GM13976 (cell line): ENCODE measurements around the gene ENPP3.
"Not testable (repeated sequence)": the region's sequence is repeated elsewhere in the genome, so short reads cannot be mapped to it uniquely, and the experiment has no call there.

ENCODE experiments used
- DNase-seq: peaks from one replicate; pipeline ENCODE4 v3.0.0; 2012; ENCODE audit warnings: low spot score
- in situ Hi-C: fragments of 300-500 bp; cut with MboI; formaldehyde crosslinking; loops from one replicate; pipeline ENCODE4 v1.12.0; 2022; ENCODE audit warnings: low sequenced_read_pairs, mixed read lengths, inconsistent platforms; ENCODE audit not compliant: unreplicated experiment
- TF ChIP-seq, protein P1 (sequence below): IDR thresholded peaks from 2 replicates; pipeline ENCODE4 v1.5.1; 2012; ENCODE audit warnings: borderline replicate concordance, mild to moderate bottlenecking; ENCODE audit not compliant: insufficient read depth; ENCODE audit errors: extremely low read depth, missing control alignments, control extremely low read depth

ENPP3 gene

DNA sequence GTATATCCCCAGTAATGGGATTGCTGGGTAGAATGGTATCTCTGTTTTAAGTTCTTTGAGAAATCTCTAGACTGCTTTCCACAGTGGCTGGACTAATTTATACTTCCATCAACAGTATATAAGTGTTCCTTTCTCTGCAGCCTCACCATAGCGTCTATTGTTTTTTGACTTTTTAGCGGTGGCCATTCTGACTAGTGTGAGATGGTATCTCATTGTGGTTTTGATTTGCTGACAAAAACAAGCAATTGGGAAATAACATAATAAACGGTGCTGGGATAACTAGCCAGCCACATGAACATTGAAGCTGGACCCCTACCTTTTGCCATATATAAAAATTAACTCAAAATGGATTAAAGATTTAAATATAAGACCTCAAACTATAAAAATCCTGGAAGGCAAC, 49.9 kb downstream of the ENPP3 start:
- no peak for DNase-seq
- TF ChIP-seq, protein P1, sequence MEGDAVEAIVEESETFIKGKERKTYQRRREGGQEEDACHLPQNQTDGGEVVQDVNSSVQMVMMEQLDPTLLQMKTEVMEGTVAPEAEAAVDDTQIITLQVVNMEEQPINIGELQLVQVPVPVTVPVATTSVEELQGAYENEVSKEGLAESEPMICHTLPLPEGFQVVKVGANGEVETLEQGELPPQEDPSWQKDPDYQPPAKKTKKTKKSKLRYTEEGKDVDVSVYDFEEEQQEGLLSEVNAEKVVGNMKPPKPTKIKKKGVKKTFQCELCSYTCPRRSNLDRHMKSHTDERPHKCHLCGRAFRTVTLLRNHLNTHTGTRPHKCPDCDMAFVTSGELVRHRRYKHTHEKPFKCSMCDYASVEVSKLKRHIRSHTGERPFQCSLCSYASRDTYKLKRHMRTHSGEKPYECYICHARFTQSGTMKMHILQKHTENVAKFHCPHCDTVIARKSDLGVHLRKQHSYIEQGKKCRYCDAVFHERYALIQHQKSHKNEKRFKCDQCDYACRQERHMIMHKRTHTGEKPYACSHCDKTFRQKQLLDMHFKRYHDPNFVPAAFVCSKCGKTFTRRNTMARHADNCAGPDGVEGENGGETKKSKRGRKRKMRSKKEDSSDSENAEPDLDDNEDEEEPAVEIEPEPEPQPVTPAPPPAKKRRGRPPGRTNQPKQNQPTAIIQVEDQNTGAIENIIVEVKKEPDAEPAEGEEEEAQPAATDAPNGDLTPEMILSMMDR: no peak
- in situ Hi-C loops: no loop called here

DNA sequence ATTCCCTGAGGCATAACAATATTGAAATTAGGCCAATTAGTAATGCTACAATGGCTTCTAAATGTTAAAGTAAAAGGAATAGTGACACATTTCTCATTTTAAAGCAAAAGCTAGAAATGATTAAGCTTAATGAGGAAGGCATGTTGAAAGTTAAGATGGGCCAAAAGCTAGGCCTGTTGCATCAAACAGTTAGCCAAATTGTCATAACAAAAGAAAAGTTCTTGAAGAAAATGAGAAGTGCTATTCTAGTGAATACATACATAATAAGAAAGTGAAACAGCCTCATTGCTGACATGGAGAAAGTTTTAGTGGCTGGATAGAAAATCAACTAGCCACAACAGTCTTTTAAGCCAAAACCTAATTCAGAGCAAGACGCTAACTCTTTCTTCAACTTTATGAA, 51.2 kb downstream of the ENPP3 start:
- in situ Hi-C loops: no loop called here
- TF ChIP-seq, protein P1: no peak
- DNase-seq: no peak

DNA sequence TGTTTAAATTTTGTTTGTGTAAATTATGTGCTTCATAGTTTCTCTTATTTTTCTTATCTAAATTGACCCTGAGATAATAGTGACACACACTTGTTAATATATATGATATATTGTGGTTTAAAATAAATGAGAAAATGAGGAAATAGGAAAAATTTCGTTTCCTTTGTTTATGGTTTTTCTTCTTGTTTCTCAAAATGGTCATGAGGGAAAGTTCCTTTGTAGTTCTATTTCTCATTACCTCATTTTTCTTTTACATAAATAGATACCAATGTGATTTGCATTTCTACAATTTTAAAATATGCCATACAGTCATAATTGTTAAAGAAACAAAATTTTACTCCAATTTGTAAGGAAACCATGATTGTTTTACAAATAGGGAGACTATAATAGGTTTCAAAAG, 54.9 kb downstream of the ENPP3 start:
- no peak for DNase-seq
- TF ChIP-seq, protein P1: no peak
- in situ Hi-C loops: no loop called here

DNA sequence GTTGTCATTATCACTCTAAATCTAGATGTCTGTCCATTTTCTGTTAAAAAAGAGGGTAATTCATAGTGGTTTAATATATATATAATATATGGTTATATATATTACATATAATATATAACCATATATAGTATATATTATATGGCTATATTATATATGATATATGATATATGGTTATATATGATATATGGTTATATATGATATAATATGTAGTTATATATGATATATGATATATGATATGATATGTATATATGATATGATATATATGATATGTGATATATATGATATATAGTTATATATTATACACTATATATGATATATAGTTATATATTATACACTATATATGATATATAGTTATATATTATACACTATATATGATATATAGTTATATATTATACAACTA, 55.5 kb downstream of the ENPP3 start:
- no peak for DNase-seq
- in situ Hi-C loops: no loop called here
- TF ChIP-seq, protein P1: no peak

DNA sequence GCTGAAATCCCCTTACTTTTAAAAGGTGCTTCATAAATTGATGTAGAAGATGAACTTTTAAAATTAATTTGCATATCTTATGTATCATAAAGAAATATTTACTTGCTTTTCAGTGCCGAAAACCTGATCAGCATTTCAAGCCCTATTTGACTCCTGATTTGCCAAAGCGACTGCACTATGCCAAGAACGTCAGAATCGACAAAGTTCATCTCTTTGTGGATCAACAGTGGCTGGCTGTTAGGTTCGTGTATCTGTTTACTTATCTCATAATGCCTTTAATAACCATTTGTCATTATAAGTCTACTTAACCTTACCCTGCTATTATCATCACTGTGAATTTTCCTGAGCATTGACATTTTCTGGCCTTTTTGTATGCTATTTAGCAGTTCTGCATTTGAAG, 56.3 kb downstream of the ENPP3 start:
- in situ Hi-C loops: no loop called here
- no peak for DNase-seq
- TF ChIP-seq, protein P1: no peak

DNA sequence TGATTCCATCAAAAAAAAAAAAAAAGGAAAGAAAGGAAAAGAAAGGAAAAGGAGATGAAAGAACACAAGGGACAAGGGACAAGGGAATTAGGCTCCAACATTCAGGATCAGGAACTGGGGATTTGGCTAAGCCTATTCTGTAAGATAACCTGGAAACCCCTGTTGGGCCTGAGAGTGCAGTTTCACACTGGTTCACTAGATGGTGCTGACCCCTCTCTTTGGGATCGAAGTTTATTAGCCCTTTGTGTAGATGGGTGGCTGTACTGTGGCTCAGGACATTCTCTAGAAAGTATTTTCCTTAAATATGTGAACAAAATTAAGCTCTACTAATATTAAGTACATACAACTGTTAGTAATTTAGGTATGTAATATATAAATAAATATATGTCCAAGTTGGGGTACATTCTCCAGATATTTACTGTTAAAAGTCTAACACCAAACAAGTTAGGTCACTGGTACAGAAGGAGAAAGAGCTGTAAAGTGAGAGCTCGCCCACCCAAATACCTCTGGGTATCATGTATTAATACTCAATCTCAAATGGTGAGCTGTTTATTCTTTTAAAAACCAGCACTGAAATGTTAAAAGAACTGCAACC, 57.8 kb downstream of the ENPP3 start:
- peak; percentile 68 for DNase-seq
- TF ChIP-seq, protein P1: peak; percentile 28
- in situ Hi-C loops: no loop called here

DNA sequence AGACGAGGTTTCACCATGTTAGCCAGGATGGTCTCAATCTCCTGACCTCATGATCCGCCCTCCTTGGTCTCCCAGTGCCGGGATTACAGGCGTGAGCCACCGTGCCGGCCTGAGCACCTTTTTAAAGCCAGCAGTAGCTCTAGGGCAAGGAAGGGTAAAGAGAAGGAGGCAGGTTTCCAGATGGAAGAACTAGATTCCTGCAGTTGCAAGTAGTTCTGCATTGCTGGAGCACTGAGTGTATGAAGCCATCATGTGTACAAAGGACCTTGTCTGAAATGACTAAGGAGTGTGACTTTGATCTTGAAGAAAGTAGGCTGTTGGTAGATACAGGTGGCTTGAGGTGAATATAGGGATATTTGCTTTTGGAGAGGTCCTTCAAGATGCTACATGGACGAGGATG, 59.9 kb downstream of the ENPP3 start:
- in situ Hi-C loops: no loop called here
- no peak for DNase-seq
- TF ChIP-seq, protein P1: no peak

DNA sequence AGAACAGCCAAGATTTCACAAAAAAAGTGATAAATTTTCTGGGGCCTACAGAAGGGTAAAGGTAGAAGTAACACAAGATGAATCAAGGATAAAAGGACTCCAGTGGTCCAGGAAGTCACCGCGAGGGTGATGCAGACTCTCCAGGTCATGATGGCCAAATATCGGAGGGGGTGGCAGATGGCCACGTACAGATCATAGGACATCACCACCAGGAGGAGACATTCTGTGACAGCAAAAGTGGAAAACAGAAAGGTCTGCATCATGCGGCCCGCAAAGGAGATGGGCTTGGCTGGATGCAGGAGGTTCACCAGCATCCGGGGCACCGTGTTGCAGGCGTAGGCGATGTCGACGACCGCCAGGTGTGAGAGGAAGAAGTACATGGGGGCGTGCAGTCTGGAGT, 63.7 kb downstream of the ENPP3 start:
- DNase-seq, in situ Hi-C loops: not testable (repeated sequence)

DNA sequence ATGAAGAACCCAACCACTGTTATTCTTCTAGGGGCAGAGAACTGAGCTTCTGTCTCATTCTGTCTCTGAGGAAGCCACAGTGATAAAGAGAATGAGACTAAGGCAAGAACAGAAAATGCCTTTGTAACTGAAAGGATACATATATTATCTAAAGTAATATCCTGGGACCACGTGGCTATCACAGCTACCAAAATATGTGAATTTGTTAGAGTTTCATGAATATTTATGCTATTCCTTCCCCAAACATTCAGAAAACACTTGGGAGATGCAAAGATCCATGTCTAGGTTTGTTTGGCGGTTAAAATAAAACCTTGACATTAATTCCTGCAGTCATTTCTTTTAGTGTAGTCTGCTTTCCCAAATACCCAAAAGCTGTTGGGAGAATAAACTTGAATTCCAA, 66.8 kb downstream of the ENPP3 start:
- in situ Hi-C loops, DNase-seq: not testable (repeated sequence)

DNA sequence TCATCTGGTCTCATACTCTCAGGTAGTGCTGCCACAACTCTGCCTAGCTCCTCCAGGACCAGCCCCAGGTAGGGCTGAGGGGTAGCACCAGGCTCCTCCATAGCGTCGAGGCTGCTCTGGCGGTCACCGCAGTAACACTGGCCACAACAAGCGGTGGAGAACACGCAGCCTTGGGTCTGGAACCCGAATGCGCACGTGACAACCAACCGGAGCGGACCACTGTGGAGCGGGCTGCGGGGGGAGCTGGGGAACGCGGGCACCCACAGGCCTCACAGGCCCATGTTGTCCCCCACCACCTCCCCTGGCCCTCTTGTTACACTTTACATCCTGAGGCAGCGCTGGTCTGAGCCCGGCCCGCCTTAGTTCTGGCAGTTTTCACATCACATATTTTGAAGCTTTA, 73.8 kb downstream of the ENPP3 start, which contains the start of gene CTAGE9:
Gene CTAGE9 (minus strand): TSS at position 101 of the 400 bp plus-strand sequence. CDS start 0 bp downstream, at position 101.
- in situ Hi-C loops, DNase-seq: not testable (repeated sequence)

DNA sequence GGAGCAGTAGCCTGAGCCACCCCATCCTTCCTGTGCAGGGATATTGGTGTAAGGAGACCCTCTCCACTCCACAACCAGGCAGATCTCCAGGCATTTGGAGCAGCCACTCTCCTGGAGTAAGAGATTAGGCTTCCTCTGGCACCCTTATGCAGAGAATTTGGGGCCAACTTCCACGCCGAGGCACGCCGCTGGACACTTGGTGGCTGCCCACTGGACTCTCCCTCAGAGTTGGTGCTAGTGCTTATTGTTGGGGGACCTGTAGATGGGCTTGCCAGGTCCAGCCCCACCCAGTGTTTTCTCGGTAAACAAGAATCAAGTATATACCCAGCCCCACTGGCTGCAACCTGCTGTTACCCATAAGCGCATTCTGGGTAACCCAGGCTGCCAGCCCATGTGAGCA, 78.5 kb downstream of the ENPP3 start:
- in situ Hi-C loops, DNase-seq: not testable (repeated sequence)
